Mesendoderm (in vitro differentiated cells): ENCODE results near the gene DFFA.
A peak's percentile ranks its signal among the peaks of the same experiment; 100 is the strongest.

Source experiments
- DNase-seq: peaks from one replicate; pipeline ENCODE4 v3.0.0; 2013
- H2AK5ac ChIP-seq: 2 replicates; pipeline ENCODE4 v1.6.1; 2013; ENCODE audit warnings: low read length, inconsistent platforms
- H2BK120ac ChIP-seq: 2 replicates; pipeline ENCODE4 v1.6.1; 2013; ENCODE audit warnings: low read depth, mild to moderate bottlenecking, low read length, moderate library complexity, mixed read lengths
- H2BK15ac ChIP-seq: replicated peaks from 2 replicates; pipeline ENCODE4 v1.6.1; 2013; ENCODE audit warnings: low read depth, mild to moderate bottlenecking, moderate library complexity
- H2BK5ac ChIP-seq: 2 replicates; pipeline ENCODE4 v1.6.1; 2013; ENCODE audit warnings: low read length, inconsistent platforms
- H3K18ac ChIP-seq: 2 replicates; pipeline ENCODE4 v1.6.1; 2013; ENCODE audit warnings: mild to moderate bottlenecking, low read length, mixed read lengths
- H3K23ac ChIP-seq: one replicate; pipeline ENCODE4 v1.6.1; 2013; ENCODE audit warnings: low read length
- H3K27ac ChIP-seq: 2 replicates; pipeline ENCODE4 v1.5.1; 2013; ENCODE audit warnings: low read depth, mild to moderate bottlenecking, inconsistent platforms, low read length, moderate library complexity
- H3K27me3 ChIP-seq: 2 replicates; pipeline ENCODE4 v1.6.1; 2013; ENCODE audit warnings: low read length, control low read depth, mild to moderate bottlenecking, inconsistent platforms; ENCODE audit not compliant: insufficient read depth, poor library complexity
- H3K36me3 ChIP-seq: 2 replicates; pipeline ENCODE4 v1.6.1; 2013; ENCODE audit warnings: low read length, inconsistent platforms; ENCODE audit not compliant: control insufficient read depth, insufficient read depth
- H3K4ac ChIP-seq: one replicate; pipeline ENCODE4 v1.6.1; 2013; ENCODE audit warnings: low read depth, mild to moderate bottlenecking, low read length, moderate library complexity
- H3K4me1 ChIP-seq: 2 replicates; pipeline ENCODE4 v1.6.1; 2013; ENCODE audit warnings: low read depth, low read length, inconsistent platforms; ENCODE audit not compliant: control insufficient read depth
- H3K4me2 ChIP-seq: 2 replicates; pipeline ENCODE4 v1.6.1; 2013; ENCODE audit warnings: low read length
- H3K4me3 ChIP-seq: 2 replicates; pipeline ENCODE4 v1.5.1; 2013; ENCODE audit warnings: mild to moderate bottlenecking, low read length
- H3K56ac ChIP-seq: one replicate; pipeline ENCODE4 v1.6.1; 2013; ENCODE audit warnings: low read length
- H3K79me1 ChIP-seq: 2 replicates; pipeline ENCODE4 v1.6.1; 2013; ENCODE audit warnings: low read length, inconsistent platforms
- H3K79me2 ChIP-seq: 2 replicates; pipeline ENCODE4 v1.6.1; 2013; ENCODE audit warnings: mild to moderate bottlenecking, low read length; ENCODE audit not compliant: control insufficient read depth, insufficient read depth
- H3K9ac ChIP-seq: 2 replicates; pipeline ENCODE4 v1.6.1; 2013; ENCODE audit warnings: low read length, inconsistent platforms
- H4K5ac ChIP-seq: one replicate; pipeline ENCODE4 v1.6.1; 2013; ENCODE audit warnings: low read length
- H4K8ac ChIP-seq: one replicate; pipeline ENCODE4 v1.6.1; 2013; ENCODE audit warnings: low read depth, mild to moderate bottlenecking, control low read depth, low read length, moderate library complexity
- WGBS: extraction: QIAGEN DNeasy Blood & Tissue Kit; methylation state at CpG from one replicate; pipeline ENCODE4 v1.1.7; 2013; ENCODE audit warnings: low lambda C conversion rate, missing lambda C conversion rate; ENCODE audit not compliant: insufficient coverage; ENCODE audit errors: extremely low coverage; 5-methylcytosine and 5-hydroxymethylcytosine counted together

DFFA gene

DNA sequence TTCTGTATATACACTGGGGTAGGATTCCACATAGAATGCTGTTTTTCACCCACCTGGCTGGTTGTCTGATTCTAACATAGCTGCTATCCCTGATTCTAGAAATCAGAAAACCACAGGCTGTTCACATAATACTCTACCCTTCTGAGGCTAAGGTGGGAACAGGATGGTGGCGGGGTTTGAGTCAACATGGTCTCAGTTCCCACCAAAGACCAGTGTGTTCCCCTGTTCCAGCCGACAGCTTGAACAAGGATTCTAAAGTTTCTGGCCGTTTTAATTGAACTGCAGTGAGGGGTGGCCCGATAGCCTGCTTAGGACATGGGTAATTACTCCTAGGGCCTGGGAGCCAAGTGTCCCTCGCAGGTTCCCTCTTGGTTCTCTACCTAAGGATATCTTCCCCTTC is 40.9 kb upstream of the DFFA start:
- Histone ChIP-seq H3K18ac (no peak overlapping the region), H2BK120ac (no peak overlapping the region), H2AK5ac (no peak overlapping the region), H3K27me3 (no peaks in the 10 kb centered on the region), H3K4ac (no peak overlapping the region), H3K4me1 (peaks cover 12% of the 10 kb centered on the region), H3K9ac (no peak overlapping the region), H4K5ac (no peak overlapping the region), H3K27ac (no peak overlapping the region), H3K4me3 (no peak overlapping the region), H3K23ac (no peak overlapping the region), H3K36me3 (no peaks in the 10 kb centered on the region), H3K4me2 (no peak overlapping the region), H2BK5ac (no peak overlapping the region), H3K79me1 (peaks cover 28% of the 10 kb centered on the region), H3K79me2 (peaks cover 15% of the 10 kb centered on the region), H2BK15ac (no peak overlapping the region), H4K8ac (no peak overlapping the region), H3K56ac (no peak overlapping the region)
- no peak for DNase-seq
- WGBS: no CpG with 5 or more reads among the region's 5 CpGs

DNA sequence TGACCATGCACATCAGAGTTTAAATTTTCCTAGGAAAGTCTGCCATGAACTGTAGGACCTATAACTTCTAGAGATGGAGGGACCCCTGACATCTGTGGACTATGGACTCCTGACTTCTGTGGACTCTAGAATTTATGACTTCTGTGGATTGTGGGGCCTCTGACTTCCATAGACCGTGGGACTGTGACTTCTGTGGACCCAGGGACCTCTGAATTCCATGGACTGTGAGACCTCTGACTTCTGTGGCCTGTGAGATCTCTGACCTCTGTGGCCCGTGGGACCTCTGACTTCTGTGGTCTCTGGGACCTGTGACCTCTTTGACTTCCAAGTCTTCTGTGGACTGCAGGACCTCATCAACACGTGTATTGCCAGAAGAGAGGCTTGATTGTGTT is 39.2 kb upstream of the DFFA start:
- no peak overlapping the region for H3K27ac ChIP-seq
- no peak overlapping the region for H2BK120ac ChIP-seq
- no peak overlapping the region for H4K8ac ChIP-seq
- H3K4me1 ChIP-seq: peaks cover 3% of the 10 kb centered on the region
- no peak overlapping the region for H3K23ac ChIP-seq
- H4K5ac ChIP-seq: no peak overlapping the region
- H2BK5ac ChIP-seq: no peak overlapping the region
- no CpG with 5 or more reads among the region's 3 CpGs for WGBS
- peaks cover 11% of the 10 kb centered on the region for H3K79me2 ChIP-seq
- no peak overlapping the region for H2AK5ac ChIP-seq
- no peak overlapping the region for H3K56ac ChIP-seq
- H3K9ac ChIP-seq: no peak overlapping the region
- H3K27me3 ChIP-seq: no peaks in the 10 kb centered on the region
- H2BK15ac ChIP-seq: no peak overlapping the region
- no peak overlapping the region for H3K18ac ChIP-seq
- no peak overlapping the region for H3K4ac ChIP-seq
- H3K4me3 ChIP-seq: no peak overlapping the region
- H3K36me3 ChIP-seq: no peaks in the 10 kb centered on the region
- H3K4me2 ChIP-seq: no peak overlapping the region
- H3K79me1 ChIP-seq: peaks cover 21% of the 10 kb centered on the region
- no peak for DNase-seq

DNA sequence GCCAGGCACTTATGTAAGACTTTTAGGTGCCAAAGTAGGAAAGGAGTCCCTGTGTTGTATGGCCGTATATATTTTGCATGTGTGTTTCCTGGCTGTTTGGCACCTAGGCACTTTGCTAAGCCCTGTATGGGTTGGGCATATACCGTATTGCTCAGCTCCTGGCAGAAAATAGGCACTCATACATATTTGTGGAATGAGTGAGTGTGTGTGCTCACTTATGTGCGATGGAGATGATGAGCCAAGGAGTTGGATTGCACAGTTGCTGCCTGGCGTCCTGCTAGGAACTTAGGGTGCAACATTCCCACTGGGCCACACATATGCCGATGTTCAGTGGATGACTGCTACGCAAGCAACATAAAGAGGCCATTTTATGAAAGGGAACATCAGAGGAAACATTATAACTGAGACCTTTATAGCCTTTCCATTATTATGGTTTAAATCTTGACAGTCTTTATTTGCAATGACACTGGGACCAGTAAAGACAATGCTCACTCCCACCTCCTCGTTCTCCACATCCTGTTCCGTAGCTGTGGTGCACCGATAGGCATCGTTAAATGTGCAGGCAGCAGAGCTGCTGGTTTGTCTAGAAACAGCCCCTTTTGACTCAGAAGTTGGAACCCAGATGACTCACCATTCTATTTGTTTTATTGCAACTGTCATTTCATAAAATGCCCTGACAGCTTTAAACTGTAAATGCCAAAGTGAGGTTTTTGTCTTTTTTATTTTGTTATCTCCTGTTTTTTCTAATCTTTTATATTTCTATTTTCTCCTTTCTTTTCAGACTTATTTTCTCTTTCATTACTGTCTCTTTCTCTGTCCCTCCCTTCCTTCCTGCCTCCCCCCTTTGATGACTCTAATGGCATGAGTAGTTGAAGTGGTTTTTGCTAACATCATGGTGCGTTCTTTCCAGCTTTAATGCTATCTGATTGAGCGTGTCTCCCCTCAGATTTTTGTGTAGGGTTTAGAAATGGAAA is 38.5 kb upstream of the DFFA start:
- Histone ChIP-seq H3K4me1 (peaks cover 2% of the 10 kb centered on the region), H3K79me2 (peaks cover 10% of the 10 kb centered on the region), H3K9ac (no peak overlapping the region), H4K5ac (no peak overlapping the region), H3K27ac (no peak overlapping the region), H2BK15ac (no peak overlapping the region), H3K4ac (no peak overlapping the region), H3K56ac (no peak overlapping the region), H3K27me3 (no peaks in the 10 kb centered on the region), H2BK120ac (no peak overlapping the region), H4K8ac (no peak overlapping the region), H3K36me3 (no peaks in the 10 kb centered on the region), H3K4me2 (no peak overlapping the region), H3K4me3 (no peak overlapping the region), H2AK5ac (no peak overlapping the region), H3K18ac (no peak overlapping the region), H2BK5ac (no peak overlapping the region), H3K79me1 (peaks cover 20% of the 10 kb centered on the region), H3K23ac (no peak overlapping the region)
- DNase-seq: no peak
- WGBS: no CpG with 5 or more reads among the region's 12 CpGs

DNA sequence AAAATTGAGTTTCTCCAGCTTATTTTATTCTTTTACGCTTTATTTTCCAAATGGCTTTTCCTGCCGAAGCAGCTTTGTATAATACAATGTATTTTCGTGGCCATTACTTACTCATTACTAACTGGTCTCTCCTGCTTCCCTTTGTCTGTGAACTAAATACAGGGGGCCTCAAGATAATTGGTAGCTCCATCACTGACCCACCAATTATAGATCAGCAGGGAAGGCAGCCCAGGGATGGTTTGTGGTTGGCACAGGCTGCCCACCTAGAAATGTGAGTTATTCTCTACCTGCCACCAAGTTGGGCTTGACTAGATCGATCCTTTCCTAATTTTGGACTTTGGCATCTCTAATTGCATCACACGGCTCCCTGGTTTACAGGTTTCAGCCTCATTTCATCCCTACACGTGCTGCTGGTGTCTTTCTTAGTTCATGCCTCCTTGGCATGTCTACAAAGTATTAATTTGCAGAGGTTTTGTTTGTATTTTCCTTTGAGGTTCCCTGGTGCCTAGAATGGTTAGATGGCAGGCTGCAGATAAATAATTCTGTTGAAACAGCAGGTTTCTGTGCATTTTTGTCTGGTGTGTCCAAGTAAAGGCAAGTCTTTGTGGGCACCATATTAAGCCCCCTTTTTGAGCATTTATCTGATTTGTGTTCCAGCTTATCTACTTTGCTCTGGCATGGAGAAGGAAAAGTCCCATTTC is 37.6 kb upstream of the DFFA start:
- Histone ChIP-seq H3K4me2 (no peak overlapping the region), H2BK120ac (no peak overlapping the region), H2BK5ac (no peak overlapping the region), H3K4ac (no peak overlapping the region), H3K4me3 (no peak overlapping the region), H3K27me3 (no peaks in the 10 kb centered on the region), H4K5ac (no peak overlapping the region), H3K79me1 (peaks cover 17% of the 10 kb centered on the region), H3K9ac (no peak overlapping the region), H2BK15ac (no peak overlapping the region), H3K27ac (no peak overlapping the region), H3K79me2 (peaks cover 10% of the 10 kb centered on the region), H3K18ac (no peak overlapping the region), H3K23ac (no peak overlapping the region), H3K4me1 (peaks cover 2% of the 10 kb centered on the region), H3K56ac (no peak overlapping the region), H2AK5ac (no peak overlapping the region), H3K36me3 (no peaks in the 10 kb centered on the region), H4K8ac (no peak overlapping the region)
- DNase-seq: no peak
- WGBS: no CpG with 5 or more reads among the region's 6 CpGs

DNA sequence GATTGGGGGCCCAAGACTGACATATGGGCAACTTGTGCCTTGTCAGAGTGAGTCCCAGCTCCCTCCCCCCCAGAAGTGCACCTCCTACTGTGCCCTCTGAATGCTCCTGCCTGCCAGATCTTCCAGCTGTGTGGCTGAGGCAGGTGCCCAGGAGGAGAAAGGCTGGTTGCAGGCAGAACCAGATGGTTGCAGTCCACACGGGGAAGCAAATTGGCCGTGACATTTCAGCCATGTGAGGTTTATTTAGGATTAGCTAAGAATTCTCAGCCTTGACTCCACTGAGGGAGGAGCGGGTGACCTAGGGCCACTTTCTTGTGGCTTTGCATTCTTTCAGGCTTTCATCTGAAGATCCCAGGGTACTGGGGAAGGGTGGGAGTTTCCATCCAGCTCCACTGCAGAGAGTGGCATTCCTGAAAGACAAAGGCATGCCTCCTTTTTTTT is 36.2 kb upstream of the DFFA start:
- Histone ChIP-seq H2BK120ac (no peak overlapping the region), H3K79me2 (peaks cover 10% of the 10 kb centered on the region), H3K23ac (no peak overlapping the region), H3K18ac (no peak overlapping the region), H3K79me1 (peaks cover 13% of the 10 kb centered on the region), H3K9ac (no peak overlapping the region), H2BK5ac (no peak overlapping the region), H4K8ac (no peak overlapping the region), H2BK15ac (no peak overlapping the region), H3K27ac (peak overlapping the region; percentile 2), H3K4me2 (no peak overlapping the region), H3K36me3 (no peaks in the 10 kb centered on the region), H3K56ac (no peak overlapping the region), H4K5ac (no peak overlapping the region), H3K27me3 (no peaks in the 10 kb centered on the region), H3K4me3 (no peak overlapping the region), H3K4me1 (no peaks in the 10 kb centered on the region), H3K4ac (no peak overlapping the region), H2AK5ac (no peak overlapping the region)
- no CpG with 5 or more reads among the region's 3 CpGs for WGBS
- peak; percentile 93 for DNase-seq
